Measurements from ENCODE around the gene ULK4. TPM values are rescaled to one million over a fixed set of nuclear protein-coding genes. Genes with fewer than 3 reads are reported as not detected.

Gene ULK4
- total and polyA plus RNA-seq, 10 donors: 2.0 to 33.3 (median 12.9) TPM

DNA sequence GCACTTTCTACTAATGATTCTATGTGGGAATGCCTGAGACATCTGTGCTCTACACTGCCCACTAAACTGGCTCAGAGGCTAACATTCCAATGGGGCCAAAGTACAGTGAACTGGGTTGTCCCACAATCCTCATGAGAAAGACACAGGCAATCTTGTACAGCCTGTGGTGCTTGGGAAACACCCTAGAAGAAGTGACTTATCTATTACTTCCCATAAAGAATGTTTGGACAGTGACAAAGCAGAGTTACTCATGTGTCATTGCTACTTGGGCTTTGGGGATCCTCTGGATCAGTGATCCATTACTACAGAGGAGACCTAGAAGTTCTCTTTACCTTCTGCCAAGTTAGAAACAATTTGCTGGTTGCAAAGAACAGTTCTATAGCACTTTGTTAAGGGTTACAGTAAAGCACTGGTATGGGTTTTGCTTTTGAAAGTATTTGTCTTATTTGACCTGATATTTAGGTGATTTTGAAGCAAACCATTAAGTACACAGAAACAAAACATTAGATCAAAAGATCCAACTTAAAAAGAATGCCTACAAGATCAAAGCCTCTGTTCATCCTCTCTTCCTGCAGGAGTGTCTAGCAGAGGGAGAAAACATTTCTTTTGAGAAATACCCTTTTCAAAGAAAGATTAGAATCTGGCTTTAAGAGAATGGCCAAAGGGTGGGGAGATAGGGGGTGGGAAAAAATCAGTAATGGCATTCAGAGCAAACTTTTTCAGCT, 686.8 kb downstream of the ULK4 start:
- Histone ChIP-seq H3K9me3 (peaks cover 0 to 33% (median 16%) of the 10 kb centered on the region in 8 donors), H3K4me3 (no peak overlapping the region), H3K27ac (no peak overlapping the region), H3K4me1 (no peaks in the 10 kb centered on the region), H3K36me3 (no peaks in the 10 kb centered on the region), H3K27me3 (replicated peaks in 1 of 7) (no peaks in the 10 kb centered on the region)
- no peak for DNase-seq
- TF ChIP-seq, protein P1, sequence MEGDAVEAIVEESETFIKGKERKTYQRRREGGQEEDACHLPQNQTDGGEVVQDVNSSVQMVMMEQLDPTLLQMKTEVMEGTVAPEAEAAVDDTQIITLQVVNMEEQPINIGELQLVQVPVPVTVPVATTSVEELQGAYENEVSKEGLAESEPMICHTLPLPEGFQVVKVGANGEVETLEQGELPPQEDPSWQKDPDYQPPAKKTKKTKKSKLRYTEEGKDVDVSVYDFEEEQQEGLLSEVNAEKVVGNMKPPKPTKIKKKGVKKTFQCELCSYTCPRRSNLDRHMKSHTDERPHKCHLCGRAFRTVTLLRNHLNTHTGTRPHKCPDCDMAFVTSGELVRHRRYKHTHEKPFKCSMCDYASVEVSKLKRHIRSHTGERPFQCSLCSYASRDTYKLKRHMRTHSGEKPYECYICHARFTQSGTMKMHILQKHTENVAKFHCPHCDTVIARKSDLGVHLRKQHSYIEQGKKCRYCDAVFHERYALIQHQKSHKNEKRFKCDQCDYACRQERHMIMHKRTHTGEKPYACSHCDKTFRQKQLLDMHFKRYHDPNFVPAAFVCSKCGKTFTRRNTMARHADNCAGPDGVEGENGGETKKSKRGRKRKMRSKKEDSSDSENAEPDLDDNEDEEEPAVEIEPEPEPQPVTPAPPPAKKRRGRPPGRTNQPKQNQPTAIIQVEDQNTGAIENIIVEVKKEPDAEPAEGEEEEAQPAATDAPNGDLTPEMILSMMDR (IDR thresholded peaks at IDR 0.05 in 8 of 11, conservative IDR thresholded peaks at IDR 0.05 in 3 of 11): no peak
- TF ChIP-seq POLR2AphosphoS5 (IDR thresholded peaks at IDR 0.05): no peak
- no peak for TF ChIP-seq POLR2A (IDR thresholded peaks at IDR 0.05)
- intact Hi-C loops (cut with DNase I; ENCODE audit: low total_unique reads): no loop called here

DNA sequence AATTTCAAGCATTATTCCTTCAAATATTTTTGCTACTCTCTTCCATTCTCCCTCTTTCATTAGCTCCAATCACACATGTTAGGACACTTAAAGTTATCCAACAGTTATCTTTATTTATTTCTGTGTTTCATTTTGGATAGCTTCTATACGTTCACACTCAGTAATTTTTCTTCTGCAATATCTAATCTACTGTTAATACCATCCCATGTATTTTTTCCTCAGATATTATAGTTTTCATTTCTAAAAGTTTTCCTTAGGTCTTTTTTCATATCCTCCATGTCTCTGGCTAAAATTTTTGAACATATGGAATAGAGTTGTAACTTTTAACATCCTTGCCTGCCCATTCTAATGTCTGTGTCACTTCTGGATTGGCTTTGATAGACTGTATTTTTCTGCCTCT, 689.2 kb downstream of the ULK4 start:
- Histone ChIP-seq H3K36me3 (no peaks in the 10 kb centered on the region), H3K4me1 (no peaks in the 10 kb centered on the region), H3K9me3 (peaks cover 0 to 33% (median 16%) of the 10 kb centered on the region in 8 donors), H3K27me3 (replicated peaks in 1 of 7) (no peaks in the 10 kb centered on the region), H3K4me3 (no peak overlapping the region), H3K27ac (no peak overlapping the region)
- TF ChIP-seq, protein P1 (IDR thresholded peaks at IDR 0.05 in 8 of 11, conservative IDR thresholded peaks at IDR 0.05 in 3 of 11): no peak
- TF ChIP-seq POLR2AphosphoS5 (IDR thresholded peaks at IDR 0.05): no peak
- no peak for TF ChIP-seq POLR2A (IDR thresholded peaks at IDR 0.05)
- intact Hi-C loops (cut with DNase I; ENCODE audit: low total_unique reads): no loop called here
- no peak for DNase-seq
- 87 to 97% (median 93%) methylated on average over 1 of the region's 1 CpG for WGBS, 5 donors

DNA sequence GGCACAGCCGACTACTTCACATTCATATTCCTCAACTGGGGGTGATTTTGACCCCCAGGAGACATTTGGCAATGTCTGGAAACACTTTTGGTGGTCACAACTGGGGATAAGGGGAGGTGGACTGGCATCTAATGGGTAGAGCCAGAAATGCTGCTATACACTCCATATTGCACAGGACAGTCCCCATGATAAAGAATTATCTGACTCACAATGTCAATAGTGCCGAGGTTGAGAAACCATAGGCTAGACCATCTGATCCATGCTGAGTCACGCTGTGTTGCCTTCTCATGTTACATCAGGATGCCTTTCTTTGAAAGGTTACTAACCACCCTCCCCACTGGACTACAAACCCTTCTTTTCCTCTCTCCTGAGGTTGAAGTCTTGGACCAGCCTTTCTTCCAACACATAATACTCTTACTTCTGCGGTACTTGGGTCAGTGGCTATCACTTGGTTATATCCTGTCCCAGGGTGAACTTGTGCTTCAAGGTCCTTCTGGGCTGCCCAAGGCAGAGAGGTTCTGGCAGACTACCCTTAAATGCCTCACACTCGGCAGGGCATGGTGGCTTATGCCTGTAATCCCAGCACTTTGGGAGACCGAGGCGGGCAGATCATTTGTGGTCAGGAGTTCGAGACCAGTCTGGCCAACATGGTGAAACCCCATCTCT, 693.8 kb downstream of the ULK4 start:
- Histone ChIP-seq H3K9me3 (peaks cover 0 to 27% (median 12%) of the 10 kb centered on the region in 8 donors), H3K27me3 (replicated peaks in 1 of 7) (no peaks in the 10 kb centered on the region), H3K4me3 (no peak overlapping the region), H3K27ac (no peak overlapping the region), H3K4me1 (peaks cover 0 to 13% (median 4%) of the 10 kb centered on the region in 6 donors), H3K36me3 (no peaks in the 10 kb centered on the region)
- DNase-seq: no peak
- TF ChIP-seq POLR2A (IDR thresholded peaks at IDR 0.05): no peak
- TF ChIP-seq, protein P1 (IDR thresholded peaks at IDR 0.05 in 8 of 11, conservative IDR thresholded peaks at IDR 0.05 in 3 of 11): no peak
- no peak for TF ChIP-seq POLR2AphosphoS5 (IDR thresholded peaks at IDR 0.05)
- WGBS, 5 donors: 87 to 92% (median 90%) methylated on average over 8 of the region's 8 CpGs
- intact Hi-C loops (cut with DNase I; ENCODE audit: low total_unique reads): no loop called here

DNA sequence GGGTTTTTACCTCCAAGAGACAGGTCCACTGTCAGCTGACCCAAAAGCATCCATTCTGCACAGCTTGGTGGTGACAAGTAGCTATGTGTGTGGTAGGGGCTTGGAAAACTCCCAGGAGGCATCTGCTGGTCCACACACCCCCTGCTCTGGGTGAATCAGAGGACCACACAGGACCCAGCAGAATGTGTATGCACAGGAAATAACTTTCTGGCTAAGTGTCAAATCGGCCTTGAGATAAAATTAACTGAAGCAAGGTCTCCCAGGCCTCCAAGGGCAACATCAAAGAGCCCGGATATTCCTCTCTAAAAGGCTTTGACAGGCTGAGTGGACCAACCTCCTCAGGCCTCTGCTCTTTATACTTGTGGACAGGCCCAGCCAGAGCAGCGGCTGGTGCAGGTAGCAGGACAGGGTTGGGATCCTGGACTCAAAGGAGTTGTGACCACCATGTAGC, 696.1 kb downstream of the ULK4 start:
- no peaks in the 10 kb centered on the region for H3K27me3 ChIP-seq (replicated peaks in 1 of 7)
- intact Hi-C loops (cut with DNase I; ENCODE audit: low total_unique reads): no loop called here
- no peak for DNase-seq
- TF ChIP-seq POLR2A (IDR thresholded peaks at IDR 0.05) (no peak), POLR2AphosphoS5 (IDR thresholded peaks at IDR 0.05) (no peak)
- TF ChIP-seq, protein P1 (IDR thresholded peaks at IDR 0.05 in 8 of 11, conservative IDR thresholded peaks at IDR 0.05 in 3 of 11): no peak
- H3K36me3 ChIP-seq: no peaks in the 10 kb centered on the region
- H3K4me1 ChIP-seq: peaks cover 0 to 13% (median 4%) of the 10 kb centered on the region in 6 donors
- 53 to 67% (median 61%) methylated on average over 3 of the region's 3 CpGs for WGBS, 5 donors
- H3K4me3 ChIP-seq: no peak overlapping the region
- H3K27ac ChIP-seq: no peak overlapping the region
- peaks cover 0 to 5% (median 0%) of the 10 kb centered on the region in 8 donors for H3K9me3 ChIP-seq

Measured in spleen (tissue), 11 donors.